Dermis blood vessel endothelial cell (primary cell): ENCODE results near the gene NPPA. TPM values are rescaled to one million over a fixed set of nuclear protein-coding genes. Genes with fewer than 3 reads are reported as not detected.

Experiments used
- DNase-seq: peaks from one replicate; pipeline ENCODE4 v3.0.0; 2010
- total RNA-seq: library from RNA; depleted of rRNA; stranded (reverse); fragments of >200 nt; gene quantifications from 2 replicates; pipeline ENCODE4 v1.2.3, GENCODE V29; 2014

Gene NPPA
- total RNA-seq, 1 donor from 2014 or later = not detected

GRCh38 chr1:11841245-11842153 lies 6.1 kb downstream of the NPPA start:
- no peak for DNase-seq

DNA sequence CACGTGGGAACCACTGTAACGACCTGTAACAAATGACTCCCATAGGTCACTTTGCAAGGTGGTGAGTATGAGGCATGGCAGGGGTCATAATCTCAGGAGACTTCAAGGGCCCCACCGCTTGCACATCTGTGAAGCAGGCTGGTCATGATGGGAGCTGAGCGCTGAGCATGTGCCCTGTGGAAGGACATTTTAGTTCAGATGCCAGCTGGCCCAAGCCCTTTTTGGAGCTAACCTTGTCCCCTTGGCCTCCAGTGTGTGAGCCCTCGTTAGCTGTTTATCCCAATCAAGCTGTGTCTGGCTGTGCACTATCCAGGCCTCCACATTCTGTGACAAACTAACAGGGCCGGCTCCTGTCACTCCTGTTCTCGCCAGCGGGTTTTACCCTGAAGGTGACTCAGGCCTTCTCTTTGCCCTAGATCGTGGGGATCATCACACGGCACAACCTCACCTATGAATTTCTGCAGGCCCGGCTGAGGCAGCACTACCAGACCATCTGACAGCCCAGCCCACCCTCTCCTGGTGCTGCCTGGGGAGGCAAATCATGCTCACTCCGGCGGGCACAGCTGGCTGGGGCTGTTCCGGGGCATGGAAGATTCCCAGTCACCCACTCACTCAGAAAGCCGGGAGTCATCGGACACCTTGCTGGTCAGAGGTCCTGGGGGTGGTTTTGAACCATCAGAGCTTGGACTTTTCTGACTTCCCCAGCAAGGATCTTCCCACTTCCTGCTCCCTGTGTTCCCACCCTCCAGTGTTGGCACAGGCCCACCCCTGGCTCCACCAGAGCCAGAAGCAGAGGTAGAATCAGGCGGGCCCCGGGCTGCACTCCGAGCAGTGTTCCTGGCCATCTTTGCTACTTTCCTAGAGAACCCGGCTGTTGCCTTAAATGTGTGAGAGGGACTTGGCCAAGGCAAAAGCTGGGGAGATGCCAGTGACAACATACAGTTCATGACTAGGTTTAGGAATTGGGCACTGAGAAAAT lies 7.6 kb downstream of the NPPA start:
- no peak for DNase-seq

DNA sequence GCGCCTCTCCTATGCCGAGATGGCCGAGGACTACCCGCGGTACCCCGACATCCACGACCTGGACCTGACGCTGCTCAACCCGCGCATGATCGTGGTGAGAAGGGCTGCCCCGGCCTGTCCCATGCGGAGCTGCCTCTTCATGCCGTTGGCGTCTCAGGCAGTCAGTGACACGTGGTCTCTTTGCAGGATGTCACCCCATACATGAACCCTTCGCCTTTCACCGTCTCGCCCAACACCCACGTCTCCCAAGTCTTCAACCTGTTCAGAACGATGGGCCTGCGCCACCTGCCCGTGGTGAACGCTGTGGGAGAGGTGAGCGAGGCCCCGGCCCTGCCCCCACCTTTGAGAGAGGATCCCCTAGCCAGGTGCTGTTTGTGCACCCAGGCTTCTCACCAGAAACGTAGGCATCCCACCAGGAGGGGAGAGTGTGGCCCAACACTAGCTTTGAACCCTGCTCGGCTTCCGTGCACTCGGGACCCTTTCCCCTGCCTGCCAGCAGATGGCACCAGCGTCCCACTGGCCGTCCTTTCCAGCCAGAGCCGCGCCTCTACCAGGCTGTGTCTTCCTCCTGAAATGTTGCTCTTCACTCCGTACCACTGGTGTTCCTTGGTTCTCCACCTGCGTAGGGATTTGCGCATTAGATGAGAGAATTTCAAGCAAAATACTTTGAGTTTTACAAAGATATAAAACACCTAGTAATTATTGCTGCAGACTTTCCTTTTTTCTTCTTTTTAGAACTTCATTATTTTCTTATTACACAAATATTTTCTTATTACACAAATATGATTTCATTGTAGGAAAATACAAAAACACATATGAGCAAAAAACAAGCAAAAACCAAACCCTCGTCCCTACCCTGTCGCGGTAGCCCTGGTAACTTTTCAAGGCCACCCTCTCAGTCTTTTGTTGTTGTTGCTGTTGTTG lies 9.0 kb downstream of the NPPA start:
- peak; percentile 77 for DNase-seq

DNA sequence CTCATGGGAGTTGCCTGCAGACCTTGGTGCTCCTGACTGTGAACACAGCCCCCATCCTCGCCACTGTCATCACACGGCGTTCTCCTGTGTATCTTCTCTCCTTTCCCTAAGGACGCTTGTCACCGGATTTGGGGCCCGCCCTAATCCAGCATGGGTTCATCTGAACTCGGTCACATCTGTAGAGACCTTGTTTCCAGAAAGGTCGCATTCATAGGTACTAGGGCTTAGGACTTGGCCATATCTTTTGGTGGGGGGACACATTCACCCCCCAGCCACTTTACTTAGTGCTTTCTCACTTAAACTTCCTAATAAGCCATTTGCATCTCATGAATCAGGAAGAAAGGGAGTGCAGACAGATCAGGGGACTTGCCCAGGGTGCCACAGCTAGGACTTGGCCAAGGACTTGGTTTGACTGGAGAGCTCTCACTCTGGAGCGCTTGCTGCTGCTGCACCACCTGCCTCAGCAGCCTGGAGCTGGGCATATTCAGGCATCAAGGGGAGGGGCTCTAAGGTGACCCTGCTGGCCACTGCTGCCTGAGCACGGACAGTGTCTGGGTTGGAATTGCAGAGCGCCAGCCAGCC lies 9.7 kb downstream of the NPPA start:
- DNase-seq = no peak

GRCh38 chr1:11836955-11837766 lies 10.4 kb downstream of the NPPA start:
- no peak for DNase-seq

DNA sequence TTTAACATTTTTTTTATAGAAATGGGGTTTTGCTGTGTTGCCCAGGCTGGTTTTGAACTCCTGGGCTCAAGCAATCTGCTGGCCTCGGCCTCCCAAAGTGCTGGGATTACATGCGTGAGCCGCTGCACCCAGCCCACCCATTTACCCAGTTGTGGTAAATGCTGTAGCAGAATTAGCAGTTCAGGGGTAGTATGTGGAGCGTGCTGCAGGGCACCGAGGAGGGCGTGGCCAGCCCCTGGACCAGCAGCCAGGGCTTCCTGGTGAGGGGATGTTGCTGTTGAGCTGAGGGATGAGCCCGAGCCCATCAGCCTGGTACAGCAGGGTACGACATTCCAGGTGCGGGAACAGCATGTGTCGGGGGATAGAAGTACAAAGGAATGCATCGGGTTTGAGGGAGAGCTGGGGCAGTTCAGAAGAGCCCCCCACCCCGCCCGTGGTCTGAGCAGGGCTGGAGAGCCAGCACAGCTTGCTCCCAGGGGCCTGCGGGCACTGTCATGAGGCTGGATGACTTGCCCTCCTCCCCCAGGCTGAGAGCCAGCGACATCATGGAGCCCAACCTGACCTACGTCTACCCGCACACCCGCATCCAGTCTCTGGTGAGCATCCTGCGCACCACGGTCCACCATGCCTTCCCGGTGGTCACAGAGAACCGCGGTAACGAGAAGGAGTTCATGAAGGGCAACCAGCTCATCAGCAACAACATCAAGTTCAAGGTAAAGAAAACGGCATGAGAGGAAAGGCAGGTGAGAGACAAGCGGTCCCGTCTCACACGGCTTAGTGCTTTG lies 11.9 kb downstream of the NPPA start:
- no peak for DNase-seq

- no peak for DNase-seq
Observed at GRCh38 chr1:11833900-11834299, 13.7 kb downstream of the NPPA start.

DNA sequence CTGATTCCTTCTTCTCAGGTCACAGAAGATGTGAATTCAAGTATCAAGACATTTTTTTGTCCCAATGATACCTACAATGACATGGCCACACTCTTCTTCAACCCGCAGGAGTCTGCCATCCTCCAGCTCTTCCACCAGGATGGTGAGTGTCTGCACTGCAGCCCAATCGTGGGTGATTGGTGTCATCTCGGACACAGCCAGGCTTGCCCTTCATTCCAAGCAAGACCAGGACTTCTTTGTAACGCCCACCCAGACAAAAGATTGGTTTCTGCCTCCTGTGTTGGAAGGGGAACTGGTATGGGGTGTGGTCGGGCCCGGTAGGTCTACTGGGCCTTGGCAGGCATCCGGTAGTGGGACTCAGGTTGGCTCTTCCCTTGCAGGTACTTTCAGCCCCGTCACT lies 14.1 kb downstream of the NPPA start:
- no peak for DNase-seq

GRCh38 chr1:11831945-11832725 lies 15.4 kb downstream of the NPPA start:
- DNase-seq = no peak

DNA sequence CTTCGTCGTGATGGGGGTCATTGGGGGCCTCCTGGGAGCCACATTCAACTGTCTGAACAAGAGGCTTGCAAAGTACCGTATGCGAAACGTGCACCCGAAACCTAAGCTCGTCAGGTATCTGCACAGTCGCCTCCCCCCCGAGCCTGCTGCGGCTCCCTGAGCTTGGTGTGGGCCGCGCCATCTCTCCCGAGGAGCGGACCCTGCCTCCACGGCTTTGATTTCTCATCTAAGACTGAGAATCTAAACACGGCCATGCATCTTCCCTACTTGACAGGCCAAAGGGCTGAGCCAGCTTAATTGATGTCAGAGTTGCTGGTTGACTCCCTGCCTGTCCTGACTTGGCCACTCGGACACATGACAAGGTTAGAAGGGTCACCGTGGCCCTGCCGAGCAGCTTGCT lies 19.1 kb downstream of the NPPA start:
- no peak for DNase-seq

DNA sequence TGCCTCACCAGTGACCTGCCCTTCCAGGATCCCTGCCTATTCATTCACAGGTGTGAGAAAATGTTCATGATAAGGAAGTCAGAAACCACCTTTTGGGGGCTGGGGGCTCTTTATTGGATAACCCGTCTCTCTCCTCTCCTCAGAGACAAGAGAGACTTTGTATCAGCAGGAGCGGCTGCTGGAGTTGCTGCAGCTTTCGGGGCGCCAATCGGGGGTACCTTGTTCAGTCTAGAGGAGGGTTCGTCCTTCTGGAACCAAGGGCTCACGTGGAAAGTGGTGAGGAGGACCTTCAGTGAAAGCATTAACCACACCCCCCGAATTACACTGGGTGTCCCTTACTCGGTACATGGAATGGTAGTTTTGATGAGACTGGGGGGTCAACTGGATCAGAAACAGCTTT lies 20.6 kb downstream of the NPPA start:
- no peak for DNase-seq

GRCh38 chr1:11825131-11825530 lies 22.5 kb downstream of the NPPA start:
- DNase-seq = no peak

DNA sequence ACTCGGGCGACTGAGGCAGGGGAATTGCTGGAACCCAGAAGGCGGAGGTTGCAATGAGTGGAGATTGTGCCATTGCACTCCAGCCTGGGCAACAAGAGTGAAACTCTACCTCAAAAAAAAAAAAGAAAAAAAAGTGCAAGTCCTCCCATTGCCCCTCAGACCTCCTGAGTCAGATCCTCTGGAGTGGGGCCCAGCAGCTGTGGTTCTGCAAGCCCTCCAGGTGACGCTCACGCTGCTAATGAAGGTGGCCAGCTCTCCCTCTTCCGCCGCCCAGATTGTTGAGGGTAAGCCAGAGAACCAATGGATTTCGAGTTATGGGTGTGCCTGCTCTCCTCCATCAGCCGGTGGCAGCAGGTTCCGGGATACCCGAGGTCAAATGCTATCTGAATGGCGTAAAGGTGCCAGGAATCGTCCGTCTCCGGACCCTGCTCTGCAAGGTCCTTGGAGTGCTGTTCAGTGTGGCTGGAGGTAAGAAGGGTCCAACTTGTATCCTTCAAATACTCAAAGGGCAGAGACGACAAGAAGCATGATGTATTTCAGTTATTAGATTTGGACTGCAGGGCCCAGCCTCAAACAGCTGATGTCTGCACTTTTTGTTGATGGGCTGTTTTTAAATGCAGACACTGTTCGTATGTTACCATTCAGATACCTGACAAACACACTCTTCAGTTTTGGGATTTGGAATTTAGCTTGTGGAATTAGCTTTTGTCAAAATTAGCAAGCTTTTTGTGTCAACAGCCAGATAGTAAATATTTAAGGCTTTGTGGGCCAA lies 24.0 kb downstream of the NPPA start:
- no peak for DNase-seq

GRCh38 chr1:11822091-11822490 lies 25.5 kb downstream of the NPPA start:
- DNase-seq = no peak

DNA sequence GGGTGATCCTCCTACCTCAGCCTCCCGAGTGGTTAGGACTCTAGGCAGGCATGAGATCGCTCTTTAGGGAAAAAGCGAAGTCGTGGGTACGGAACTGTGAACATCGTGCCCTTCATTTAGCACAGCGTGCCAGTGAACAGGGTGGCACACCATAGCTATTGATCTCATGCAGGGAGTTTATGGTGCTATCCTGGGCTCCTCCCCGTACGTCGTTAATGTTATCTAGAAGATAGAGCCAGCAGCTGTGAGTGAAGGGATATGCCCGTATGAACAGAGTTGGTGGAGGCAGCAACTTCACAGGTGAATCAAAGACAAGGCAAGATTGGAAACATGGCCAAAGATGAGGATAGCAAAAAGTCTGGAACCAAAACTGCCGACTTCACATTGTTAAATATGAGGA lies 30.4 kb downstream of the NPPA start:
- no peak for DNase-seq

DNA sequence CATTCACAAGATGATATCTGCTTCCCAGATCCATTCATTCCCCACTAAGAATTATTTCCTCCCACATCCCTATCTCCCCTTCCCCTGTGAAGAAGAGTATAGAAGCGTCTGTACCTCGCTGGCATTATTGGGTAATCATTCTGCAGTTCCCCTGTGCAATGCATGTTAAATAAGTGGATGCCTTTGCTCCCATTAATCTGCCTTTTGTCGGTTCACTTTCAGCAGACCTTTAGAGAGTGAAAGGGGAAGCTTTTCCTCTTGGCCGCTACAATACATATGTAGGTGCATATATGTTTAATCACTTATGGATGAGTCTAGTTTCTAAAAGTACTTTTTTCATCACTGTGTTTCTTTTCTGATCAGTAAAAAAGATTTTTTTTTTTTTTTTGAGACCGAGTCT lies 34.6 kb downstream of the NPPA start:
- DNase-seq = no peak

DNA sequence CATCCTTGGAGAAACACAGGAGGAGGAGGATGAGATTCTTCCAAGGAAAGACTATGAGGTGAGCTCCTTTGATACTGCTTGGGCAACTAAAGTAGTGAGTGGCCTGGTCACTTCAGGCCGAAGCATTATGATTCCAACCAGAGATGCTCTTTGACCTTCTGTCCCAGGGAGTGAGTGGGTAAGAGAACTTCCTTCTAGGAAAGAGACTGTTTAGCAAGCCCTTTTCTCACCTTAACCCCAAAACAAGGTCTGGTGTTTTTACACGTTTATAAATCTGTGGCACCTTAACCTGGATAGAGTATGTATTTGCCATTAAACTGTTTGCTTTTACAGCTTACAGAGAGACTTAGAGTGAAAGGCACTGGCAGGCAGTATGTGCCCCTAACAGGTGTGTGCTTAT lies 40.5 kb downstream of the NPPA start:
- DNase-seq = no peak

DNA sequence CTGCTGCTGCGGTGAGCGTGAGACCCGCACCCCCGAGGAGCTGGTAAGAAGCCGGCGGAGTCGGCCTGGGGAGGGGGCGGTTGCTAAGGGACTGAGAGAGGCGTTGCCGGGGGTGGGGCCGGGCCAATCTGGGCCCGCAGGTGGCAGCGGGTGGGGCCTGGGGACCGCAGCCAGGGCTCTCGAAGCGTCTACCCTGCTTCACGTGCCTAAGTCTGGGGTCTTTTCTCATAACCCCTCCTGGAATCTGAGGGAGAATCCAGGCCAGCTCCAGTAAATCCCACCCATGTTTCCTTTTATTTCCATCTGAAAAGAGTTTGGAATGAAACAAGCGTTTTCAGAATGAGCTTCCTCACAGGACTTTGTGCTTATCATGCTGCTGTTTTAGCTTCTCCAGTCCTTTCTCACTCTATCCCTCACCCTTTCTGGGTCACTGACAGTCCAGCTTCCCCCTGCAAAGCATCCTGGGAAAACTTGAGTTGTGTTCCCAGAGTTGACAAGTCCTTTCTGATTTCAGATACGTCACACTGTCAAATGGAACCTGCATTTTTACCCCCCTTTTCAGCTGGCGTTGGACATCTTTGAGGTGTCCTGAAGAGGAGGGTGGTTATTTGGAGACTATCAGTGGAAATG lies 41.2 kb downstream of the NPPA start:
- DNase-seq = peak; percentile 41
